Duodenal mucosa (tissue), 2 donors: ENCODE measurements around the gene POP4.

Experiments used
- H3K27ac ChIP-seq: one replicate; pipeline ENCODE4 v1.7.0; 2013; ENCODE audit warnings: low read depth, low read length
- H3K27me3 ChIP-seq, 2 donors: one replicate each; pipeline ENCODE4 v1.7.0; 2013; ENCODE audit warnings: low read length in 2 of 2, control low read depth in 1 of 2; ENCODE audit not compliant: insufficient read depth in 2 of 2, control insufficient read depth in 1 of 2
- H3K36me3 ChIP-seq, 2 donors: one replicate each; pipeline ENCODE4 v1.7.0; 2013; ENCODE audit warnings: low read length in 2 of 2, control low read depth in 1 of 2; ENCODE audit not compliant: insufficient read depth in 2 of 2, control insufficient read depth in 1 of 2
- H3K4me1 ChIP-seq, 2 donors: one replicate each; pipeline ENCODE4 v1.7.0; 2013; ENCODE audit warnings: low read length in 2 of 2, control low read depth in 1 of 2; ENCODE audit not compliant: insufficient read depth in 2 of 2, control insufficient read depth in 1 of 2
- H3K4me3 ChIP-seq, 2 donors: one replicate each; pipeline ENCODE4 v1.7.0; 2013; ENCODE audit warnings: low read length in 2 of 2, low read depth in 1 of 2
- H3K9ac ChIP-seq, 2 donors: one replicate each; pipeline ENCODE4 v1.7.0; 2013; ENCODE audit warnings: low read length in 2 of 2, low read depth in 1 of 2
- H3K9me3 ChIP-seq, 2 donors: one replicate each; pipeline ENCODE4 v1.7.0; 2013; ENCODE audit warnings: low read length in 2 of 2, control low read depth in 1 of 2; ENCODE audit not compliant: control insufficient read depth in 1 of 2

POP4 gene

GRCh38 chr19:29566496-29567054 is 39.5 kb upstream of the POP4 start:
- no peak overlapping the region for H3K4me3 ChIP-seq
- peaks cover 4 to 5% of the 10 kb centered on the region in 2 donors for H3K27me3 ChIP-seq
- no peaks in the 10 kb centered on the region for H3K9me3 ChIP-seq
- H3K4me1 ChIP-seq: no peaks in the 10 kb centered on the region
- H3K9ac ChIP-seq: no peak overlapping the region
- H3K36me3 ChIP-seq: no peaks in the 10 kb centered on the region
- no peak overlapping the region for H3K27ac ChIP-seq

- H3K27me3 ChIP-seq: peaks cover 4 to 5% of the 10 kb centered on the region in 2 donors
Observed at GRCh38 chr19:29567366-29567915, 38.6 kb upstream of the POP4 start.

GRCh38 chr19:29568036-29569025 is 37.8 kb upstream of the POP4 start:
- H3K36me3 ChIP-seq: no peaks in the 10 kb centered on the region
- no peak overlapping the region for H3K9ac ChIP-seq
- no peak overlapping the region for H3K27ac ChIP-seq
- no peaks in the 10 kb centered on the region for H3K9me3 ChIP-seq
- peaks cover 4 to 5% of the 10 kb centered on the region in 2 donors for H3K27me3 ChIP-seq
- no peak overlapping the region for H3K4me3 ChIP-seq
- no peaks in the 10 kb centered on the region for H3K4me1 ChIP-seq

More at GRCh38 chr19:29567366-29567915, 38.6 kb upstream of the POP4 start:
- Histone ChIP-seq H3K36me3 (no peaks in the 10 kb centered on the region), H3K9me3 (no peaks in the 10 kb centered on the region), H3K9ac (no peak overlapping the region), H3K4me1 (no peaks in the 10 kb centered on the region), H3K27ac (no peak overlapping the region), H3K4me3 (no peak overlapping the region)

- Histone ChIP-seq H3K27ac (no peak overlapping the region), H3K9me3 (no peaks in the 10 kb centered on the region), H3K36me3 (no peaks in the 10 kb centered on the region), H3K27me3 (peaks cover 4 to 5% of the 10 kb centered on the region in 2 donors), H3K9ac (no peak overlapping the region), H3K4me3 (no peak overlapping the region), H3K4me1 (no peaks in the 10 kb centered on the region)
Observed at GRCh38 chr19:29569038-29569911, 36.8 kb upstream of the POP4 start.

- H3K9ac ChIP-seq: no peak overlapping the region
- no peaks in the 10 kb centered on the region for H3K27me3 ChIP-seq
- H3K27ac ChIP-seq: no peak overlapping the region
- no peak overlapping the region for H3K4me3 ChIP-seq
- H3K9me3 ChIP-seq: no peaks in the 10 kb centered on the region
- H3K36me3 ChIP-seq: no peaks in the 10 kb centered on the region
- no peaks in the 10 kb centered on the region for H3K4me1 ChIP-seq
Observed at GRCh38 chr19:29571181-29571580, 34.9 kb upstream of the POP4 start.

- H3K27me3 ChIP-seq: peaks cover 0 to 3% of the 10 kb centered on the region in 2 donors
- no peaks in the 10 kb centered on the region for H3K4me1 ChIP-seq
Observed at GRCh38 chr19:29573486-29573885, 32.6 kb upstream of the POP4 start.

GRCh38 chr19:29574510-29574909 is 31.6 kb upstream of the POP4 start:
- no peaks in the 10 kb centered on the region for H3K36me3 ChIP-seq
- H3K4me1 ChIP-seq: no peaks in the 10 kb centered on the region
- H3K27ac ChIP-seq: no peak overlapping the region
- H3K4me3 ChIP-seq: no peak overlapping the region
- no peaks in the 10 kb centered on the region for H3K9me3 ChIP-seq
- no peak overlapping the region for H3K9ac ChIP-seq
- H3K27me3 ChIP-seq: peaks cover 0 to 8% of the 10 kb centered on the region in 2 donors

More at GRCh38 chr19:29573486-29573885, 32.6 kb upstream of the POP4 start:
- no peak overlapping the region for H3K9ac ChIP-seq
- H3K36me3 ChIP-seq: no peaks in the 10 kb centered on the region
- H3K9me3 ChIP-seq: no peaks in the 10 kb centered on the region
- no peak overlapping the region for H3K4me3 ChIP-seq
- no peak overlapping the region for H3K27ac ChIP-seq

- Histone ChIP-seq H3K27ac (no peak overlapping the region), H3K9ac (no peak overlapping the region), H3K27me3 (peaks cover 0 to 8% of the 10 kb centered on the region in 2 donors), H3K36me3 (no peaks in the 10 kb centered on the region), H3K4me1 (no peaks in the 10 kb centered on the region), H3K9me3 (no peaks in the 10 kb centered on the region), H3K4me3 (no peak overlapping the region)
Observed at GRCh38 chr19:29576046-29576606, 30.0 kb upstream of the POP4 start.

GRCh38 chr19:29576761-29577648 is 29.1 kb upstream of the POP4 start:
- Histone ChIP-seq H3K27me3 (peaks cover 0 to 8% of the 10 kb centered on the region in 2 donors), H3K9me3 (no peaks in the 10 kb centered on the region), H3K27ac (no peak overlapping the region), H3K36me3 (no peaks in the 10 kb centered on the region), H3K4me1 (no peaks in the 10 kb centered on the region), H3K9ac (no peak overlapping the region), H3K4me3 (no peak overlapping the region)
